CD14-positive monocyte (primary cell): ENCODE data around the gene EIF2AK2. TPM values are rescaled to one million over a fixed set of nuclear protein-coding genes. Genes with fewer than 3 reads are reported as not detected.
A peak's percentile ranks its signal among the peaks of the same experiment; 100 is the strongest.

Experiments
- DNase-seq, 3 donors: peaks; one replicate each; pipeline ENCODE4 v3.0.0-alpha.2; 2011 to 2022
- H2AFZ ChIP-seq: 2 replicates; pipeline ENCODE4 v1.6.0; 2012; ENCODE audit warnings: mild to moderate bottlenecking, low read depth, low read length, inconsistent platforms; ENCODE audit not compliant: insufficient read depth, poor library complexity, severe bottlenecking
- H3K27ac ChIP-seq, 2 donors: 1 replicate in 1 of 2; 2 replicates in 1 of 2; pipeline ENCODE4 v1.5.1; 2012 to 2013; ENCODE audit warnings: low read length in 2 of 2, control low read depth in 1 of 2, inconsistent platforms in 1 of 2, low read depth in 1 of 2, mild to moderate bottlenecking in 1 of 2
- H3K27me3 ChIP-seq, 2 donors: one replicate each; pipeline versions ENCODE4 v1.6.0 to v1.6.1; 2011 to 2013; ENCODE audit warnings: low read length in 2 of 2; ENCODE audit not compliant: control insufficient read depth in 2 of 2, insufficient read depth in 2 of 2
- H3K36me3 ChIP-seq, 2 donors: replicated peaks in 1 of 2; 1 replicate in 1 of 2; 2 replicates in 1 of 2; pipeline versions ENCODE4 v1.5.1 to v1.6.1; 2012 to 2013; ENCODE audit warnings: low read length in 2 of 2, control low read depth in 1 of 2, inconsistent platforms in 1 of 2, mild to moderate bottlenecking in 1 of 2; ENCODE audit not compliant: insufficient read depth in 2 of 2, control insufficient read depth in 1 of 2
- H3K4me1 ChIP-seq, 2 donors: 1 replicate in 1 of 2; 2 replicates in 1 of 2; pipeline versions ENCODE4 v1.5.1 to v1.6.1; 2012 to 2013; ENCODE audit warnings: low read length in 2 of 2, control low read depth in 1 of 2, inconsistent platforms in 1 of 2, mild to moderate bottlenecking in 1 of 2, moderate library complexity in 1 of 2; ENCODE audit not compliant: insufficient read depth in 2 of 2, control insufficient read depth in 1 of 2
- H3K4me2 ChIP-seq: replicated peaks from 2 replicates; pipeline ENCODE3; 2012; ENCODE audit warnings: low read length, moderate library complexity, mild to moderate bottlenecking; ENCODE audit not compliant: poor library complexity, severe bottlenecking; ENCODE audit errors: extremely low read depth
- H3K4me3 ChIP-seq, 3 experiments: fragments of 200-600 bp in 1 of 3; sonication (generic) in 1 of 3; replicated peaks in 1 of 3; 1 replicate in 2 of 3; 2 replicates in 1 of 3; pipeline ENCODE4 v1.5.1; 2011 to 2013; ENCODE audit warnings: low read length in 3 of 3, mild to moderate bottlenecking in 3 of 3, control low read depth in 2 of 3, low read depth in 2 of 3, inconsistent platforms in 1 of 3, moderate library complexity in 1 of 3
- H3K79me2 ChIP-seq: 2 replicates; pipeline ENCODE4 v1.6.0; 2012; ENCODE audit warnings: mild to moderate bottlenecking, control low read depth, inconsistent platforms, low read length, moderate library complexity; ENCODE audit not compliant: insufficient read depth
- H3K9ac ChIP-seq: 2 replicates; pipeline ENCODE4 v1.6.0; 2017; ENCODE audit warnings: low read length, mild to moderate bottlenecking; ENCODE audit not compliant: insufficient read depth, poor library complexity, severe bottlenecking
- H3K9me3 ChIP-seq, 2 donors: replicated peaks in 1 of 2; 1 replicate in 1 of 2; 2 replicates in 1 of 2; pipeline versions ENCODE4 v1.5.1 to v1.6.1; 2012 to 2013; ENCODE audit warnings: low read length in 2 of 2, control low read depth in 1 of 2; ENCODE audit not compliant: control insufficient read depth in 1 of 2, insufficient read depth in 1 of 2
- H4K20me1 ChIP-seq: 2 replicates; pipeline ENCODE4 v1.6.0; 2012; ENCODE audit warnings: mild to moderate bottlenecking, low read length, control low read depth, moderate library complexity; ENCODE audit not compliant: insufficient read depth
- H3K27ac Mint-ChIP-seq, 7 donors: one replicate each; pipeline ENCODE4 v1.8.0; 2020; ENCODE audit warnings: mild to moderate bottlenecking in 7 of 7, mixed read lengths in 7 of 7, moderate library complexity in 6 of 7, inconsistent platforms in 2 of 7
- H3K27me3 Mint-ChIP-seq, 3 donors: one replicate each; pipeline ENCODE4 v1.8.0; 2021 to 2022; ENCODE audit warnings: low read depth in 3 of 3, mild to moderate bottlenecking in 3 of 3, mixed read lengths in 3 of 3, moderate library complexity in 3 of 3, inconsistent platforms in 1 of 3
- H3K36me3 Mint-ChIP-seq, 2 donors: one replicate each; pipeline ENCODE4 v1.8.0; 2020; ENCODE audit warnings: mixed read lengths in 2 of 2, inconsistent platforms in 1 of 2, mild to moderate bottlenecking in 1 of 2
- H3K4me1 Mint-ChIP-seq: one replicate; pipeline ENCODE4 v1.8.0; 2020; ENCODE audit warnings: mild to moderate bottlenecking, mixed read lengths
- H3K4me3 Mint-ChIP-seq, 2 donors: one replicate each; pipeline ENCODE4 v1.8.0; 2020; ENCODE audit warnings: mild to moderate bottlenecking in 2 of 2, mixed read lengths in 2 of 2, moderate library complexity in 1 of 2
- H3K9me3 Mint-ChIP-seq, 7 donors: one replicate each; pipeline ENCODE4 v1.8.0; 2020 to 2022; ENCODE audit warnings: mixed read lengths in 7 of 7, mild to moderate bottlenecking in 6 of 7, moderate library complexity in 6 of 7, inconsistent platforms in 2 of 7
- WGBS: methylation state at CpG from one replicate; pipeline ENCODE4 v1.1.5; 2013; ENCODE audit warnings: missing lambda C conversion rate; ENCODE audit not compliant: insufficient coverage; 5-methylcytosine and 5-hydroxymethylcytosine counted together
- intact Hi-C, 2 donors: fragments of 100-400 bp; cut with micrococcal nuclease; formaldehyde crosslinking; loops; one replicate each; pipeline versions ENCODE4 v1.15.0 to v1.15.1; 2023
- polyA plus RNA-seq, 3 donors: library from polyadenylated mRNA; depleted of rRNA in 1 of 3; unstranded in 2 of 3; stranded (reverse) in 1 of 3; fragments of 300-500 nt in 2 of 3; fragments of >200 nt in 1 of 3; fragmentation: Illumina TruSeq in 2 of 3; gene quantifications; 1 replicate in 2 of 3; 2 replicates in 1 of 3; pipeline ENCODE4 v1.2.3, GENCODE V29; 2012 to 2021
- TF ChIP-seq, protein P1 (sequence below): fragments of 200-600 bp; IDR thresholded peaks from one replicate; pipeline ENCODE4 v1.8.0; 2022; ENCODE audit warnings: antibody characterized with exemption, mild to moderate bottlenecking

The EIF2AK2 gene
- polyA plus RNA-seq, 3 donors: 7.9 to 23.4 (median 17.6) TPM

DNA sequence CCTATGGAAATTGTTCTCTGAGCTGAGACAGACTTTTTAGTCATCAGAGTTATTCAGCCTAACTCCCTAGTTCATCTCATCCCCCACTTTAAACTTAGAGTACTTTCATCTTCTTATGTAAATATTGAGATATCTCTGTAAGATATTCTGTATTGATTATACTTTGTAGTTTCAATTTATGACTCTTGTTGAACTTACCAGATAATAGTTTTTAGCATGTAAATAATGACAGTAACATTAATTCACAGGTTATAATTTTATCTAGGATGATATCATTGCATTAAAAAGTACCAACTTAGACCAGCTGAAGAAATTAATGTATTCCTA, 14.8 kb upstream of the EIF2AK2 start:
- Histone ChIP-seq H3K79me2 (no peaks in the 10 kb centered on the region), H3K4me2 (no peak overlapping the region), H3K4me1 (peaks cover 0 to 5% of the 10 kb centered on the region in 2 donors), H2AFZ (no peak overlapping the region), H3K9ac (no peak overlapping the region), H3K4me3 (no peak overlapping the region), H3K27ac (no peak overlapping the region), H3K36me3 (no peaks in the 10 kb centered on the region), H4K20me1 (no peaks in the 10 kb centered on the region), H3K9me3 (no peaks in the 10 kb centered on the region), H3K27me3 (no peaks in the 10 kb centered on the region)
- Mint-ChIP-seq H3K27me3 (peaks cover 0 to 2% (median 0%) of the 10 kb centered on the region in 3 donors), H3K36me3 (no peaks in the 10 kb centered on the region), H3K27ac (no peak overlapping the region), H3K4me3 (no peak overlapping the region), H3K4me1 (peaks cover 3% of the 10 kb centered on the region), H3K9me3 (peaks cover 0 to 5% (median 0%) of the 10 kb centered on the region in 7 donors)
- intact Hi-C loops: no loop called here
- no peak for DNase-seq
- TF ChIP-seq, protein P1, sequence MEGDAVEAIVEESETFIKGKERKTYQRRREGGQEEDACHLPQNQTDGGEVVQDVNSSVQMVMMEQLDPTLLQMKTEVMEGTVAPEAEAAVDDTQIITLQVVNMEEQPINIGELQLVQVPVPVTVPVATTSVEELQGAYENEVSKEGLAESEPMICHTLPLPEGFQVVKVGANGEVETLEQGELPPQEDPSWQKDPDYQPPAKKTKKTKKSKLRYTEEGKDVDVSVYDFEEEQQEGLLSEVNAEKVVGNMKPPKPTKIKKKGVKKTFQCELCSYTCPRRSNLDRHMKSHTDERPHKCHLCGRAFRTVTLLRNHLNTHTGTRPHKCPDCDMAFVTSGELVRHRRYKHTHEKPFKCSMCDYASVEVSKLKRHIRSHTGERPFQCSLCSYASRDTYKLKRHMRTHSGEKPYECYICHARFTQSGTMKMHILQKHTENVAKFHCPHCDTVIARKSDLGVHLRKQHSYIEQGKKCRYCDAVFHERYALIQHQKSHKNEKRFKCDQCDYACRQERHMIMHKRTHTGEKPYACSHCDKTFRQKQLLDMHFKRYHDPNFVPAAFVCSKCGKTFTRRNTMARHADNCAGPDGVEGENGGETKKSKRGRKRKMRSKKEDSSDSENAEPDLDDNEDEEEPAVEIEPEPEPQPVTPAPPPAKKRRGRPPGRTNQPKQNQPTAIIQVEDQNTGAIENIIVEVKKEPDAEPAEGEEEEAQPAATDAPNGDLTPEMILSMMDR: no peak

DNA sequence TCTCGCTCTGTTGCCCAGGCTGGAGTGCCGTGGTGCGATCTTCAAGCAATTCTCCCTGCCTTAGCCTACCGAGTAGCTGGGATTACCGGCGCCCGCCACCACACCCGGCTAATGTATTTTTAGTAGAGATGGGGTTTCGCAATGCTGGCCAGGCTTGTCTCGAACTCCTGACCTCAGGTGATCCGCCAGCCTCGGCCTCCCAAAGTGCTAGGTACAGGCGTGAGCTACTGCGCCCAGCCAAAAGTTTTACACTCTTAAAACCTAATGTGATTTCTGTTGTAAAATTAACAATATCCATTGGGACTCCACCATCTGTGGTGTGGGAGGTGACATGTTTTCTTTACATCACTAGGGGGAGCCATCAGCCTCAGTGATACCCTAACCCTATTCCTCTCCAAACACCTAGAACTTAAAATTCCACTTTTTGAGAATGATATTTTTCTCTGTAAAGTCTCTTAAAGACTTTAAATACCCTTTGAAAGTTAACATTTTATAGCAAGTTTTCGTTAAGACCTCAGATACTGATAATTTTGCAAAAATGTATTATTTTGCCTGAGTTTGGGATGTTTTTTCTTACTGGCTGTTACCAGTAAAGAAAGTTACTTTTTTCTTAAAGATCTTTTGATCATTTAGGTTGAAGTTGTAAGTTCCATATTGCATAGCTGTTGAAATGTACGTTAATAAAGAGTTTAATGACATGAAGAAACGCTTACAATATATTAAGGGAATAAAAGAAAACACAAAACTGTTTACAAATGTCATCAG, 11.6 kb upstream of the EIF2AK2 start:
- intact Hi-C loops: no loop called here

More for the DNA sequence above, 11.6 kb upstream of the EIF2AK2 start:
- Histone ChIP-seq H3K4me1 (peaks cover 0 to 5% of the 10 kb centered on the region in 2 donors), H3K27me3 (no peaks in the 10 kb centered on the region), H3K36me3 (no peaks in the 10 kb centered on the region), H3K4me2 (peak overlapping the region; percentile 4), H2AFZ (peak overlapping the region; percentile 47), H3K9me3 (peaks cover 14 to 17% of the 10 kb centered on the region in 2 donors), H3K79me2 (no peaks in the 10 kb centered on the region), H3K27ac (no peak overlapping the region), H4K20me1 (no peaks in the 10 kb centered on the region), H3K9ac (no peak overlapping the region), H3K4me3 (no peak overlapping the region)
- H3K4me3 Mint-ChIP-seq: no peak overlapping the region
- no peak overlapping the region for H3K27ac Mint-ChIP-seq
- TF ChIP-seq, protein P1: peak; percentile 78
- peaks cover 3% of the 10 kb centered on the region for H3K4me1 Mint-ChIP-seq
- DNase-seq: peak; percentile 12 to 35 (median 22)
- peaks cover 0 to 2% (median 0%) of the 10 kb centered on the region in 3 donors for H3K27me3 Mint-ChIP-seq
- peaks cover 11 to 34% (median 25%) of the 10 kb centered on the region in 7 donors for H3K9me3 Mint-ChIP-seq
- whole genome bisulfite sequencing: no CpG with 5 or more reads among the region's 17 CpGs
- H3K36me3 Mint-ChIP-seq: peaks cover 0 to 4% of the 10 kb centered on the region in 2 donors
